GM18858 (cell line): ENCODE data around the gene MGME1.
"Not testable (repeated sequence)": the region's sequence is repeated elsewhere in the genome, so short reads cannot be mapped to it uniquely, and the experiment has no call there.

Experiments
- ATAC-seq: cut with Tn5 transposase; IDR thresholded peaks from one replicate; pipeline ENCODE4 v1.9.1; 2021; ENCODE audit not compliant: unreplicated experiment

Gene MGME1

GRCh38 chr20:17959257-17959627 lies 9.6 kb upstream of the MGME1 start:
- no peak for ATAC-seq

GRCh38 chr20:17960400-17960885 lies 8.4 kb upstream of the MGME1 start:
- not testable (repeated sequence) for ATAC-seq

GRCh38 chr20:17960927-17961586 lies 7.8 kb upstream of the MGME1 start:
- peak; percentile 28 for ATAC-seq

- ATAC-seq: no peak
Observed at GRCh38 chr20:17961587-17961940, 7.3 kb upstream of the MGME1 start.

- ATAC-seq: no peak
Observed at GRCh38 chr20:17963114-17963897, 5.5 kb upstream of the MGME1 start.

- no peak for ATAC-seq
Observed at GRCh38 chr20:17964073-17964472, 4.7 kb upstream of the MGME1 start.

GRCh38 chr20:17964632-17965031 lies 4.2 kb upstream of the MGME1 start:
- ATAC-seq: no peak

GRCh38 chr20:17965042-17965697 lies 3.6 kb upstream of the MGME1 start:
- no peak for ATAC-seq

- no peak for ATAC-seq
Observed at GRCh38 chr20:17966432-17967310, 2.1 kb upstream of the MGME1 start.

GRCh38 chr20:17967521-17968365 lies 1.1 kb upstream of the MGME1 start:
- ATAC-seq: no peak

GRCh38 chr20:17969278-17969883 lies 563 bp downstream of the MGME1 start:
- no peak for ATAC-seq

GRCh38 chr20:17969884-17970409 lies 1.1 kb downstream of the MGME1 start:
- ATAC-seq: no peak

- ATAC-seq: no peak
Observed at GRCh38 chr20:17971300-17972013, 2.6 kb downstream of the MGME1 start.

- no peak for ATAC-seq
Observed at GRCh38 chr20:17972121-17972520, 3.3 kb downstream of the MGME1 start.

- no peak for ATAC-seq
Observed at GRCh38 chr20:17976305-17976704, 7.5 kb downstream of the MGME1 start.

- ATAC-seq: no peak
Observed at GRCh38 chr20:17985388-17986018, 16.7 kb downstream of the MGME1 start.

GRCh38 chr20:17987988-17988387 lies 19.2 kb downstream of the MGME1 start:
- no peak for ATAC-seq

GRCh38 chr20:17990278-17990972 lies 21.6 kb downstream of the MGME1 start:
- no peak for ATAC-seq
